Glutamatergic neuron (in vitro differentiated cells): Measurements from ENCODE around the gene KIF11. TPM values are rescaled to one million over a fixed set of nuclear protein-coding genes. Genes with fewer than 3 reads are reported as not detected.
A peak's percentile ranks its signal among the peaks of the same experiment; 100 is the strongest.

Experiments
- DNase-seq: peaks from one replicate; pipeline ENCODE4 v3.0.0; 2022
- H3K27ac Mint-ChIP-seq: one replicate; pipeline ENCODE4 v1.8.0; 2020; ENCODE audit warnings: mild to moderate bottlenecking, mixed read lengths, inconsistent platforms; ENCODE audit not compliant: unreplicated experiment
- H3K27me3 Mint-ChIP-seq: one replicate; pipeline ENCODE4 v1.8.0; 2020; ENCODE audit warnings: mild to moderate bottlenecking, moderate library complexity, mixed read lengths, inconsistent platforms; ENCODE audit not compliant: unreplicated experiment
- H3K36me3 Mint-ChIP-seq: one replicate; pipeline ENCODE4 v1.8.0; 2020; ENCODE audit warnings: mild to moderate bottlenecking, mixed read lengths, inconsistent platforms; ENCODE audit not compliant: unreplicated experiment
- H3K4me1 Mint-ChIP-seq: one replicate; pipeline ENCODE4 v1.8.0; 2020; ENCODE audit warnings: mild to moderate bottlenecking, low read depth, mixed read lengths, inconsistent platforms; ENCODE audit not compliant: unreplicated experiment
- H3K4me3 Mint-ChIP-seq: one replicate; pipeline ENCODE4 v1.8.0; 2020; ENCODE audit warnings: mild to moderate bottlenecking, mixed read lengths, inconsistent platforms; ENCODE audit not compliant: unreplicated experiment
- H3K9me3 Mint-ChIP-seq: one replicate; pipeline ENCODE4 v1.8.0; 2020; ENCODE audit warnings: mild to moderate bottlenecking, moderate library complexity, mixed read lengths, inconsistent platforms; ENCODE audit not compliant: unreplicated experiment
- total RNA-seq: library from RNA; stranded (reverse); fragmentation: NEBNext Ultra II Directional; extraction: Animal tissue kit (Norgen Biotek cat#: 25700); gene quantifications from one replicate; pipeline ENCODE4 v1.2.1, GENCODE V29; 2021; ENCODE audit not compliant: unreplicated experiment
- TF ChIP-seq, protein P1 (sequence below): fragments of 200-600 bp; sonication (generic); IDR thresholded peaks from one replicate; pipeline ENCODE4 v1.5.0; 2021; ENCODE audit not compliant: partially characterized antibody, unreplicated experiment

The KIF11 gene
- total RNA-seq, 1 donor from 2014 or later: 7.2 TPM

DNA sequence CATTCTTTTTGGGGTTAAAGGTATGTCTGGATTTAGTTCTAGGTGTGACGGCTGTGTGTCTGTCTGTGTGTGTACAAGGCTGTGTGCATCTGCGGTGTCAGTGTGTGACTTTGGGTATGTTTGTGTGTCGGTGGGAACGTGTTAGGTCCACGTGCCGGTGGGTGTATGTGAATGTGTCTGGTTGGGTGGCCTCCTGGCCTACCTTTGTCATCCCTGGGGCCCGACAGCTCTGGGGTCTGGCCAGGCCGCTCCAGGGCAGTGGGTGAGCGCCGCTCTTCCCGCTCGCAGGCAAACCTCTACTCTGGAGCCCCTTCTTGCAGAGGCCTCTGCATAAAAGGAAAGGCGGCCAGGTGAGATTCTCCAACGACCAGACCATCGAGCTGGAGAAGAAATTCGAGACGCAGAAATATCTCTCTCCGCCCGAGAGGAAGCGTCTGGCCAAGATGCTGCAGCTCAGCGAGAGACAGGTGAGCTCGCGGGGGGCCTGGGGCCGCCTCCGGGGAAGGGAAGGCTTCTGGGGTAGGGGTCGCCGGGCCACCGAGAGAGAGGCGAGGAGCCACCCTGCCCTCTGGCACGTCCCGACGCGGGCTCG is 99.2 kb downstream of the KIF11 start:
- H3K4me3 Mint-ChIP-seq: peak overlapping the region; percentile 20
- H3K36me3 Mint-ChIP-seq: peaks cover 5% of the 10 kb centered on the region
- peaks cover 40% of the 10 kb centered on the region for H3K27me3 Mint-ChIP-seq
- TF ChIP-seq, protein P1, sequence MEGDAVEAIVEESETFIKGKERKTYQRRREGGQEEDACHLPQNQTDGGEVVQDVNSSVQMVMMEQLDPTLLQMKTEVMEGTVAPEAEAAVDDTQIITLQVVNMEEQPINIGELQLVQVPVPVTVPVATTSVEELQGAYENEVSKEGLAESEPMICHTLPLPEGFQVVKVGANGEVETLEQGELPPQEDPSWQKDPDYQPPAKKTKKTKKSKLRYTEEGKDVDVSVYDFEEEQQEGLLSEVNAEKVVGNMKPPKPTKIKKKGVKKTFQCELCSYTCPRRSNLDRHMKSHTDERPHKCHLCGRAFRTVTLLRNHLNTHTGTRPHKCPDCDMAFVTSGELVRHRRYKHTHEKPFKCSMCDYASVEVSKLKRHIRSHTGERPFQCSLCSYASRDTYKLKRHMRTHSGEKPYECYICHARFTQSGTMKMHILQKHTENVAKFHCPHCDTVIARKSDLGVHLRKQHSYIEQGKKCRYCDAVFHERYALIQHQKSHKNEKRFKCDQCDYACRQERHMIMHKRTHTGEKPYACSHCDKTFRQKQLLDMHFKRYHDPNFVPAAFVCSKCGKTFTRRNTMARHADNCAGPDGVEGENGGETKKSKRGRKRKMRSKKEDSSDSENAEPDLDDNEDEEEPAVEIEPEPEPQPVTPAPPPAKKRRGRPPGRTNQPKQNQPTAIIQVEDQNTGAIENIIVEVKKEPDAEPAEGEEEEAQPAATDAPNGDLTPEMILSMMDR: no peak
- DNase-seq: no peak
- H3K4me1 Mint-ChIP-seq: peaks cover 5% of the 10 kb centered on the region
- H3K9me3 Mint-ChIP-seq: peaks cover 8% of the 10 kb centered on the region
- H3K27ac Mint-ChIP-seq: no peak overlapping the region

DNA sequence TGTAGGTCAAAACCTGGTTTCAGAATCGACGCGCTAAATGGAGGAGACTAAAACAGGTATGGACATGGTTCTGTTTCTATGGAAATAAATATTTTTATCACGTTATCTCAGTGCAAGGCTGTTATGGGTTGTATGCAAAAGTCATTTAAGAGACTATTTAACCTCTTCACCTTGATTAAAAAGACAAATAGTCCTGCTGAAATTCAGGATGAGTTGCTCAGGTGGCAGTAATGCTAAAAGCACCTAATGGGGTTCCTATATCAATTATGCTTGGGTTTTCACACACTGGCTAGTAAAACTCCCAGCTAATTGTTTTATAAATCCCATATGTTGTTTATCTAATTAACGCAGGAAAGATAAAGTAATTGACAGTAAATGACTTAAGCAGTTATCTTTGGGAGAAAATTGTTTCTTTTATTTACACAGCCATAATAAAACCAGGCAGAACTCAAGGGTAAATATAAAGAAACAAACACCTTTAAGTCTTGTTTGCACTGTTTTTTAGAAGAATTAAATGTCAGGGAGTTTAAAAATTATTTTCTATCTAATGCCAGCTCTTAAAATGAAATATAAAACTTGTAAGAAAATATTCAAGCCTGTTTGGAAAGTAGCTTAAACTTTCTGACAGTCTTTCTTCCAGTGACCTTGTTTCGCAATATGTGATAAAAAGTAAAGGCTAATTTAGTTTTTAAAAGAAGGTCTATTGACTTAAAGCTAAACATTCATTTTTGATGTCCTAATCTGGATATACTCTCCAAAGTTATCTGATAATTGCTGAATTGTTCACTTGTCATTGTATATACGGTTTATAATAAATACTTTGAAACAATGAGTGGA is 100.0 kb downstream of the KIF11 start:
- no peak overlapping the region for H3K27ac Mint-ChIP-seq
- DNase-seq: no peak
- peaks cover under 1% of the 10 kb centered on the region for H3K36me3 Mint-ChIP-seq
- H3K4me3 Mint-ChIP-seq: peak overlapping the region; percentile 20
- H3K4me1 Mint-ChIP-seq: peaks cover 5% of the 10 kb centered on the region
- TF ChIP-seq, protein P1: no peak
- H3K9me3 Mint-ChIP-seq: peaks cover 8% of the 10 kb centered on the region
- peaks cover 36% of the 10 kb centered on the region for H3K27me3 Mint-ChIP-seq

DNA sequence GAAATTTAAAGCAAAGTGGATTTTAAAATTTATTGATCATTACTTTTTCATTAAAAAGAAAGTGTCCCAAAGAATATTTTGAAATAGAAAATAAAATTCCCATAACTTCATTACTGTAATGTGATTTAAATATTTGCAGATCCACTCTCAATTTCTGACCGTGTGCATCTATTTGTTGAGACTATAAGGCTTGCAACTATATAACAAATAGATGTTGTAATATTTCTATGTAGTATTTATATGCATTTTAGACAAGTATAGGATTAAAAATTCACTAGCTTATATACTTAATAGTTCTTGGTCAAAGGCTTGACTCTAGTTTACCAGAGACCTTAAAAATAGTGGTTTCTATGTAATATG is 100.6 kb downstream of the KIF11 start:
- TF ChIP-seq, protein P1: no peak
- no peak overlapping the region for H3K27ac Mint-ChIP-seq
- H3K36me3 Mint-ChIP-seq: no peaks in the 10 kb centered on the region
- H3K4me3 Mint-ChIP-seq: no peak overlapping the region
- peaks cover 31% of the 10 kb centered on the region for H3K27me3 Mint-ChIP-seq
- DNase-seq: no peak
- peaks cover 5% of the 10 kb centered on the region for H3K4me1 Mint-ChIP-seq
- H3K9me3 Mint-ChIP-seq: peaks cover 8% of the 10 kb centered on the region

DNA sequence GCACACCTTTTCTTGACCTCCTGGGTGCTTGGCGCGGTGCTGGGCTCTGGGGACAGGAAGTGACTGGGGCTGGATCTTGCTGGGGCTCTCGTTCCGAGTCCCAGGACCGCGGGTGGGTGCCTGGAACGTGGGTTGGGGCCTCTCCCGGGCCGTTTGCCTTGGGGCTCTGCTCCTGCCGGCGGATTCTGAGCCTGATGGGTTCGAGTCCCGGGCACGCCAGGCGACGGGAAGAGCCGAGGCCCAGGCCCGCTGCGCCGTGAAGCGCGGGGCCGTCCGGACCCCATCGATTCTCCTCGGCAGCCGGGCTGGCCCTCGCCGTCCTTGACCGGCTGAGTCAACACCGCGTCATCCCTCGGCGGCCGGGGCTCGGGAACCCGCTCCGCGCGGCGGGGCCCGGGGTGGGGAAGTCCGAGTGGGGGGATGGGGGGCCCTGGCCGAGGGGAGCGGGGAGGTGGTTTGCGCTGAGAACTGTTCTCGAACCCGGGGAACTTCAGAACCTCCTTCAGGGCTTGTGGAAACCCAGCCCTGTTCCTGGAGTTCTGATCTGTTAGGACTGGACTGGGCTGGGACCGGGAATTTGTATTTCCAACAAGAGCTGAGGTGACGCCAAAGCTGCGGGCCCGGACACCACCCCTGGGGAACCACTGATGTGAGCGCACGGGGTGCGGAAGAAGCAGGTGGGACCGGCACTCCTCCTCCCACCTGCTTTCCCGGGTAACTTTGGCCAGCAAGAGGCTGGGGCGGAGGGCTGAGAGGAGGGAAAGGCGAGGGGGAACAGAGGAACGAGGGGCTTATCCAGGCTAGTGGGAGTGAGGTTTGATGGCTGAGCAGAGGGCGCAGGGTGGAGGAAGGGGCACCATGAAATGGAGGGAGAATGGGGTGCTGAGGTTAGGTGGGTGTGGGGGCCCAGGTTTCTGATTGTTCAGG is 103.0 kb downstream of the KIF11 start:
- peak; percentile 53 for DNase-seq
- Mint-ChIP-seq H3K27me3 (peaks cover 27% of the 10 kb centered on the region), H3K27ac (no peak overlapping the region), H3K9me3 (peaks cover 5% of the 10 kb centered on the region), H3K4me1 (peaks cover 5% of the 10 kb centered on the region), H3K36me3 (no peaks in the 10 kb centered on the region), H3K4me3 (peak overlapping the region; percentile 57)
- TF ChIP-seq, protein P1: no peak
